IPS-NIHi7 (cell line): ENCODE results near the gene GSDMA.

Experiments used
- DNase-seq: peaks from one replicate; pipeline ENCODE4 v3.0.0; 2012; ENCODE audit warnings: mixed read lengths; ENCODE audit errors: extremely low spot score

Gene GSDMA

GRCh38 chr17:39962642-39963220 is at the start of gene GSDMA:
TSS of gene GSDMA (plus strand) at chr17:39963004. CDS start at chr17:39965688, 2,684 bp downstream.
- no peak for DNase-seq

GRCh38 chr17:39913989-39914388 is 48.8 kb upstream of the GSDMA start:
- DNase-seq, result no peak

GRCh38 chr17:39915559-39915958 is 47.2 kb upstream of the GSDMA start:
- no peak for DNase-seq

GRCh38 chr17:39916918-39917317 is 45.9 kb upstream of the GSDMA start:
- DNase-seq, result peak; percentile 34

GRCh38 chr17:39919087-39919683 is 43.6 kb upstream of the GSDMA start:
- no peak for DNase-seq

GRCh38 chr17:39920218-39921210 is 42.3 kb upstream of the GSDMA start:
- DNase-seq, result no peak

- DNase-seq, result no peak
These were observed 41.5 kb upstream of the GSDMA start for GRCh38 chr17:39921323-39921722.

GRCh38 chr17:39922006-39922405 is 40.8 kb upstream of the GSDMA start:
- DNase-seq, result no peak

GRCh38 chr17:39923230-39923629 is 39.6 kb upstream of the GSDMA start:
- no peak for DNase-seq

GRCh38 chr17:39923836-39924690 is 38.7 kb upstream of the GSDMA start:
- peak; percentile 39 for DNase-seq

GRCh38 chr17:39924691-39925055 is 38.1 kb upstream of the GSDMA start:
- DNase-seq, result no peak

- DNase-seq, result no peak
These were observed 37.3 kb upstream of the GSDMA start for GRCh38 chr17:39925282-39926134.

GRCh38 chr17:39926135-39926587 is 36.6 kb upstream of the GSDMA start:
- DNase-seq, result no peak

- DNase-seq, result peak; percentile 72
These were observed 36.2 kb upstream of the GSDMA start for GRCh38 chr17:39926588-39927100.

GRCh38 chr17:39927101-39927928 is 35.5 kb upstream of the GSDMA start, which contains the start of the genes LRRC3C and ORMDL3:
TSS of gene LRRC3C (plus strand) at chr17:39927732. CDS start at chr17:39941524, 13,792 bp downstream.
TSS of gene ORMDL3 (minus strand) at chr17:39927601. CDS start at chr17:39924203, 3,398 bp downstream.
- peak; percentile 95 for DNase-seq

- peak; percentile 74 for DNase-seq
These were observed 34.6 kb upstream of the GSDMA start for GRCh38 chr17:39927929-39928857.

- DNase-seq, result no peak
These were observed 33.8 kb upstream of the GSDMA start for GRCh38 chr17:39928858-39929645.
